GM19351 (cell line): ENCODE results near the gene AJAP1.

ENCODE experiments used
- ATAC-seq: cut with Tn5 transposase; IDR thresholded peaks from one replicate; pipeline ENCODE4 v1.9.1; 2021; ENCODE audit warnings: mild to moderate bottlenecking, moderate library complexity; ENCODE audit not compliant: unreplicated experiment

The AJAP1 gene

GRCh38 chr1:4768553-4768952, 114.1 kb downstream of the AJAP1 start:
- ATAC-seq = no peak

DNA sequence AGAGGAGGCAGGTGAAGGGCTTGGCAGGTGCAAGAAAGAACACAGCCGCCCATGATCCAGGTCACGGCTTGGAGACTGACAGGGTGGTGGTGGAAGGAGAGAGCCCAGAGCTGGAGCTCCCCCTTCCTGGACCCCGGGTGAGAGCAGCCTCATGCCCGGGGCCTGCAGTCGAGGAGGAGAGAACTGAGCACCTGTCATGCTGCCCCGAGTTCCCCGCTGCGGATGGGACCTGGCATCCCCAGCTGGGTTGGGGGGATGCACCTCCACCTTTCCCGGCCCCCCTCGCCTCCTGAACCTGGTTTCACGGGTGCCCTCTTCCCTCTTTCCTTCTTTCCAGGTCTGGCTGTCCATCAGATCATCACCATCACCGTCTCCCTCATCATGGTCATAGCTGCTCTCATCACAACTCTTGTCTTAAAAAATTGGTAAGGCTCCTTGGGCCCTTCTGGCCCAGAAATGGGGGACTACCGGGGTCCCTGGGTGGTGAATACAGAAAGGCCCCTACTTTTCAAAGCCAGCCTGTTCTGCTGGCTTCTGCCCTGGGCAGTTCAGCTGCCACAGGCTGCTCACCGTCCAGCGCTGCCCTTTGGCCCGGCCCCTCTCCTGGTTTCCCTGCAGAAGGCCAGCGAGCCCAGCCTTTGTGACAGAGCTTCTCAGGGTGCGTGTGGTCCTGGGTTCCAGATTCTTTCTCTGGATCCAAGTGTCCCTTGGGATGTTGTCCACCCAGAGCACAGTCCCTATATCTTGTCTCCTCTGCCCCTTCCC, 115.3 kb downstream of the AJAP1 start:
- ATAC-seq = no peak

- ATAC-seq = no peak
Measured at GRCh38 chr1:4770713-4771112, 116.3 kb downstream of the AJAP1 start.

GRCh38 chr1:4771267-4771666, 116.9 kb downstream of the AJAP1 start:
- no peak for ATAC-seq

DNA sequence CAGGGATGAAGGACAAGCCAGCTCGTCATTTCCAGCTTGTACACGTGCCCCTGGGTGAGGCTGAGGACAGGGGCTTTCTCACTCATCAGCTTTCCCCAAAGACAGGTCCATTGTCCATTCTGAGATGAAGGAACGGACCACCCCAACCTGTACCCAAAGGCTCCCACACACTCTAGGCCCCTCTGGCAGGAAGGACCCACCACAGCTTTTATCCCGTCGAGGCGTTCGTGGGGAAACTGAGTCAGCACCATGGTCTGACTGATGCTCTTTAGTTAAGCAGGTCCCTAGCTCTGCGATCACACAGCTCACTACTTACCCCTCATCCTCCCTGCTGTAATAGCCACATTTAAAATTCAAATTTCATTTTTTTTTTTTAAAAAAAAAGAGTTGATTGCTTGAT, 117.3 kb downstream of the AJAP1 start:
- no peak for ATAC-seq

GRCh38 chr1:4772294-4773010, 118.0 kb downstream of the AJAP1 start:
- no peak for ATAC-seq

- ATAC-seq = no peak
Measured at GRCh38 chr1:4773226-4773625, 118.8 kb downstream of the AJAP1 start.

- ATAC-seq = no peak
Measured at GRCh38 chr1:4775506-4775905, 121.1 kb downstream of the AJAP1 start.

GRCh38 chr1:4778056-4778455, 123.6 kb downstream of the AJAP1 start:
- ATAC-seq = no peak

DNA sequence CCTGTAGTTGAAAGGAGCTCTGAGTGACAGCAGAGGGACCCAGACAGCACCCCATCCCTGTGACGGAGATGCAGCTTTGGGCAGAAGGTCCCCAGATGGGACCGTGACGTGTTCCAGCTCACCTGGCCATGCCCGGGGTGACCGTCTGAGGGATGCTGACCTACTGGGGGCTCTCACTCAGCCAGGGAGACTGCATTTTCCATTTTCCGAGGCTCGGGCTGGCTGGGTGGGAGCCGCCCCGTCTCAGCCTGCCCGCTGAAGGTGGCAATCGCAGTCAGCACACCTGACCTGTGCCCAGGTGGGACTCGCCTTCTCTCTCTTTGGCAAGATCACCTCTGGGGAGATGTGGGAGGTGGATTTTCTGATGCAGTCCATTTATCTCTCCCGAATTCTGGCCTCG, 127.2 kb downstream of the AJAP1 start:
- no peak for ATAC-seq

- no peak for ATAC-seq
Measured at GRCh38 chr1:4784761-4785160, 130.4 kb downstream of the AJAP1 start.

- ATAC-seq = no peak
Measured at GRCh38 chr1:4786055-4786454, 131.6 kb downstream of the AJAP1 start.

GRCh38 chr1:4787551-4787950, 133.1 kb downstream of the AJAP1 start:
- no peak for ATAC-seq

- ATAC-seq = no peak
Measured at GRCh38 chr1:4792565-4792964, 138.2 kb downstream of the AJAP1 start.

GRCh38 chr1:4794020-4794780, 139.8 kb downstream of the AJAP1 start:
- ATAC-seq = no peak

DNA sequence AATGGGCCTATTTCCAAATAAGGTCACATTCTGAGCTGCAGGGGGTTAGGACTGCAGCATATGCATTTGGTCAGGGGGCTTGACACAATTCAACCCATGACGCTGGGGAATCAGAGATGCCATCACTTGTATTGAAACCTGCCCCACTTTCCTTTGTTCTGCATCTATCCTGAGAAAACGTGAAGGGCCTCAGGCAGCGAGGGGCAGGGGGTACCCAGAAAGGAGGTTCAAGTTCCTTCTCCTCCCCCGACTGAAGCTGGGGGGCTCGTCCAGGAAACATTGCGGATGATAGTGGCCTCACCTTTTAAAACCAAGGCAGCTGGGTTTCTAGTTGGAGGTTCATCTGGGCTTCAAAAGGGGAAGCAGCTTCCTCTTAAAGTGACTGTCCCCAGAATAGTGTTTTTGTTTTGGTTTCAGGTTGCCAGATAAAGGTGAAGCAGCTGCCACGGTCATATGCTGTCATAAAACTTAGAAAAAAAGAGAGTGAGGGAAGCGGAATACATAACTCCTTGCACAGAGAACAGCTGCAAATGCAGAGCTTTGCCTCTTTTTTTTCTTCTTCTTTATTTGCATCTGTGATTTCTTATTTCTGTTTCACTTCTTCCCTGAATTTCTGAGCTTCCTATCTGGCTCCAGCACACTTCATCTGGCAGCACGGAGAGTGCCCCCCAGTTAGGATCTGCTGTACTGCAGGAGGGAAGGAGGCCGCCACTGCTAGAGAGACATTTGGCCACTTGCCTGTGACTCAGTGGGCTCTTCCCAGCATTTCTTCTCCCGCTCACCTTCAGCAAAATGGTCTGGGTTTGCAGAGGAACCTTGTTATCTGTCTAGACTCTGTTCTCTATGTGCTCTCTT, 142.0 kb downstream of the AJAP1 start:
- ATAC-seq = peak; percentile 94

- peak; percentile 31 for ATAC-seq
Measured at GRCh38 chr1:4797016-4797410, 142.6 kb downstream of the AJAP1 start.

DNA sequence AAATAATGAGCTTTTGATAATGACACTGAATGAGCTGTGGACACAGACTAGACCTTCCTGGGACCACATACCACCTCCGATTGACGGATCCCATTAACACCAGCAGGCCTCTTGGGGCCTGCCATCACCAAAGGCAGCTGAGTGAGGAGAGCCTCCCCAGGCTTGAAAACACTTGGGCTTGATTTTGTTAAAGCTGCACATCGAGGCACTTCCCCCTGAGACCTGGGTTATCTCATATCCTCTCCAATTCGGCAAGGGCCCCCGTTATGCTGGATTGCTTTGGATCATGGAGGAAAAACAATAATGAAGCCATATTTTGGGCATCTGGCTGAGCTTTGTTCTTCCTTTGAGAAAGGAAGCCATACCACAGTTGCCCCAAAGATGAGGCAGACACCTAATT, 143.0 kb downstream of the AJAP1 start:
- no peak for ATAC-seq

- no peak for ATAC-seq
Measured at GRCh38 chr1:4801192-4801924, 146.9 kb downstream of the AJAP1 start.

GRCh38 chr1:4802024-4802423, 147.6 kb downstream of the AJAP1 start:
- ATAC-seq = no peak
